Measurements from ENCODE around the gene MST1.
A peak's percentile ranks its signal among the peaks of the same experiment; 100 is the strongest.

MST1 gene

DNA sequence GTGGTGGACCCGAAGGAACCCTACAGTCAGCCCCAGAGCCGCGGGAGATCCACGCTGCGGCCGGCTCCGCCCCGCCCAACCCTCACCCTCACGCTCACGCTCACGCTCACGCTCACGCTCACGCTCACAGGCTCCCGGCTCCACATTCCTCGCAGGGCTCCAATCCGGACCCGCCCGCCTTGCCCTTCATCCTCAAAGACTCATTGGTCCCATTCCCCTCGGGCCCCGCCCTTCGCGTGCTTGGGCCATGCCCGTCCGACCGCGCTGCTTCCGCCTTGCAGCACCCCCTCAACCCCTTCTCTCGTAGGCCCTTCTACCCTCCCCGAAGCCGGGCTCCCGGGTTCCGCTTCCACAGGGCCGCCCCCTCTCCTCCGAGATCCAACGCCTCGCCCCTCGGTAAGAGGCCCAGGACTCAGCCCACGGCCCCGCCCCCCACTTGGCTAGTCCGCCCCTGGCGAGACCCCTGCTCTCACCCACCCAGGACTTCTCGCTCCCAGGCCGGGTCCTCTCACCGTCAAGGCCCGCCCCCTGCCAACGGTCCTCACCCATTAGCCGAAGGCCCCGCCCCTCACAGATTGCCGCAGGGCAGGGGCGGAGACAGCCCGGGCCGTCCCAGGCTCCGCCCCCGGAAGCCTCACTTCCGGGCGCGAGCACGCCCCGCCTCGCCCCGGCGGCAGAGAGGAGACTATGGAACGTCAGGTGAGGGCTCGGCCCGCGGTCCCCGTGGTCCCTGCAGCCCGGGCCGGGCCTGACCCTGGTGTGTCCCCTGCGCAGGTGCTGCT, 15.4 kb downstream of the MST1 start, which contains the start of gene APEH:
Gene APEH, plus strand, starts transcription at position 637 of the 782 bp plus-strand sequence. Its CDS starts 51 bp downstream, at position 688.
- peak; percentile 98 for DNase-seq

GRCh38 chr3:49673121-49673714, 16.1 kb downstream of the MST1 start:
- DNase-seq: no peak

- peak; percentile 78 for DNase-seq
These were observed 17.7 kb downstream of the MST1 start for GRCh38 chr3:49671291-49672288.

GRCh38 chr3:49670940-49671290, 18.4 kb downstream of the MST1 start:
- no peak for DNase-seq

DNA sequence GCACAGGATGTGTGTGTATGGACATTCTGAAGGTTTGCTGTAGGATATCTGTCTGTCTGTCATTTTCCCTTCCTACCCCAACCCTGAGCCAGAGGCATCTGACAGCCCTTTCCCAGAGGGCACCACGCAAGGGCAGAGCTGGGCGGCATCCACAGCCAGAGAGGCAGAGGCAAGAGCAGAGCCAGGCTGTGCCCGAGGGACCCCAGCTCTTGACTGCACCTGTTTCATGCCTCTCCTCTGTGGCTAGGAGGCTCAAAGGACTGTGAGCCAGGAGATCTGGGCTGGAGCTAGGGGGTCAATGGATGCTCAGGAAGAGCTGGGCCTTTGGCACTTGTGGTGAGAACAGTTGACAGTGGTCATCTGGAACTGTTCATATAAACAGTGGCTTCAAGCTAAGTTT, 19.9 kb downstream of the MST1 start:
- no peak for DNase-seq

- DNase-seq: no peak
These were observed 20.4 kb downstream of the MST1 start for GRCh38 chr3:49668861-49669260.

- DNase-seq: no peak
These were observed 20.9 kb downstream of the MST1 start for GRCh38 chr3:49668414-49668797.

- DNase-seq: no peak
These were observed 21.4 kb downstream of the MST1 start for GRCh38 chr3:49667701-49668413.

DNA sequence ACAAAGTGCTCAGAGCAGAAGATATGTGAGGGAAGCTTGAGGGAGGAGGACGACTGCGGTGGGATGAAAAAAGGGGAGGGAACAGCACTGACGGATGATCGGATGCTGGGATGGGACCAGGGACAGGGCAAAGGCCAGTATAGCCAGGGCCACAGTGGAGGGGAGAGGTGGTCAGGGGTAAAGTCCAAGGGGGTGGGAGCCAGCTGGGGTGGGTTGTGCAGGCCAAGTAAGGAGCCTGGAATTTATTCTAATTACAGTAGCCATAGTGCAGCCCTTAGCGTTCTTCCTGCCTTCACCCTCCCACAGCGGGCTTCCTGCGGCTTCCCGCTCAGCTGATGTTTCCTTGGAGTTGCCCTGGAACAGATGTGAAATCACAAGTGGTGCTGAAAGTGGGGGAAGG, 22.7 kb downstream of the MST1 start:
- DNase-seq: no peak

DNA sequence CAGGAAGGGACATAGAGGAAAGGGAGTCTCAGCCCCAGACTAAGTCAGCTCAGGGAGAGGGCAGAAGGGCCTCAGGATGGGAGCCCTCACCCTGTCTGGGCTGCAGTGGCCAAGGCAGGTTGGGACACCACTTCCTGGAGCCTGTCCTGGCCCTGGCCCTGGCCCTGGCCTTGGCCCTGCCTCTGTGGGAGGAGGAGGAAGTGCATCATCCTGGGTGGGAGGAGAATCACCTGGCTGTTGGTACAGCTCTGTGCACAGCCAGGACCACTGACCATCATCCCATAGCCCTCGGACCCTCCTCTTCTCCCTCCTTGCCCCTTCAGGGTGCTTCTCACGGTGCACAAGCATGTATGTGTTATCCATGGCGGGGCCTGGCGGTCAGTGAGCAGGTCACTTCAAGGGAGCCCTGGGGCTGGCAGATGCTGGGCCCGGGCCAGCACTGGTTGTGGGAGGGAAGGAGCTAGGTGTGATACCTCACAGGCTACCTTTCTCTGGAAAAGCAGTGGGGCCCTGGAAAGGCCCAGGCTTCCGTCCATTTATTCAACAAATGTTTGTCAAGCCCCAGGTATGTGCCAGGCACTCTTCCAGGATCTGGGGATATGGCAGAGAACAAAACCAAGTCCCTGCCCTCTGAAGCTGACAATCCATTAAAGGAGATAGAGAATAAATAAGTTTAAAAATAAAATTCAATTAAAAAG, 23.3 kb downstream of the MST1 start:
- DNase-seq: no peak

- no peak for DNase-seq
These were observed 25.0 kb downstream of the MST1 start for GRCh38 chr3:49664300-49664699.

DNA sequence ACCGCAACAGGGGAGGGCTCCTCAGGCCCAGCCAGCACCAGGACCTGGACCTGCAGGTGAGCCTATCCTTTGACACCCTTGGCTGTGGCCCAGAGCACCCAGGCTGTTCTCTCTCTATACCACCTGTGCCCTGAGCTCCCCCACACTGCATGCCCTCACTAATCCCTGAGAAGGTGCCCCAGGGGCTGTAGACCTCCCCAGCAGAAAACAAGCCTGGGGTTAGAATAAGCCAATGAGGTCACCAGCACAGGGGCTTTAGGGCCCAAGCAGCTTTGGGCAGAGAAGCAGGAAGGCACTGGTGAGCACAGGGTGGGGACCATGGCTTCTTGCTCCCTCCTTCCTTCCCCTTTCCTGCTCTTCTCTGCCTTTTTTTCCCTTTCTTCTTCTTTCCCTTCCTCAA, 25.4 kb downstream of the MST1 start:
- DNase-seq: no peak

DNA sequence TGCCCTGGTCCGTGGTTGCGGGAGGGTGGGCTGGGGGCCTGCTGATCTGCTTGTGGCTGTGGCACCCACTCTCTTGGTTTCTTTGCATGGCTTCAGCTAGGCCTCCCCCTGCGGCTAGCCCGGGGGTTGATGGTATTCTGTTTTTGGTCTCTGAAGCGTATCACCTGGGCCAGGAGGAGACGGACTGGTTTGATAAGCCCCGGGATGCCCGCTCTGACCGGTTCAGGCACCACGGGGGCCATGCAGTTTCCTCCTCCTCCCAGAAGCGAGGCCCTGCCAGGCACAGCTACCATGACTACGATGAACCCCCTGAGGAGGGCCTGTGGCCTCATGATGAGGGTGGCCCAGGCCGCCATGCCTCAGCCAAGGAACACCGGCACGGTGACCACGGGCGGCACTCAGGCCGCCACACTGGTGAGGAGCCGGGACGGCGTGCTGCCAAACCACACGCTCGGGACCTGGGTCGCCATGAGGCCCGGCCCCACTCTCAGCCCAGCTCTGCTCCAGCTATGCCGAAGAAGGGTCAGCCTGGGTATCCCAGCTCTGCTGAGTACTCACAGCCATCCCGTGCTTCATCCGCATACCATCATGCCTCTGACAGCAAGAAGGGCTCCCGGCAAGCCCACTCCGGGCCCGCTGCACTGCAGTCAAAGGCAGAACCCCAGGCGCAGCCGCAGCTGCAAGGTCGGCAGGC, 26.4 kb downstream of the MST1 start:
- no peak for DNase-seq

DNA sequence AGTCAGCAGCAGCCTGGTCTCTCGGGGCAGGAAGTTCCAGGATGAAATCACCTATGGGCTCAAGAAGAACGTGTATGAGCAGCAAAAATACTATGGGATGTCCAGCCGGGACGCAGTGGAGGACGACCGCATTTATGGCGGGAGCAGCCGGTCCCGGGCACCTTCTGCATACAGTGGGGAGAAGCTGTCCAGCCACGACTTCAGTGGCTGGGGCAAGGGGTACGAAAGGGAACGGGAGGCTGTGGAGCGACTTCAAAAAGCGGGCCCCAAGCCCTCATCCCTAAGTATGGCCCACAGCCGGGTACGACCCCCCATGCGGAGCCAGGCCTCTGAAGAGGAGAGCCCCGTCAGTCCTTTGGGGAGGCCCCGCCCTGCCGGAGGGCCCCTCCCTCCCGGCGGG, 27.3 kb downstream of the MST1 start:
- DNase-seq: no peak

DNA sequence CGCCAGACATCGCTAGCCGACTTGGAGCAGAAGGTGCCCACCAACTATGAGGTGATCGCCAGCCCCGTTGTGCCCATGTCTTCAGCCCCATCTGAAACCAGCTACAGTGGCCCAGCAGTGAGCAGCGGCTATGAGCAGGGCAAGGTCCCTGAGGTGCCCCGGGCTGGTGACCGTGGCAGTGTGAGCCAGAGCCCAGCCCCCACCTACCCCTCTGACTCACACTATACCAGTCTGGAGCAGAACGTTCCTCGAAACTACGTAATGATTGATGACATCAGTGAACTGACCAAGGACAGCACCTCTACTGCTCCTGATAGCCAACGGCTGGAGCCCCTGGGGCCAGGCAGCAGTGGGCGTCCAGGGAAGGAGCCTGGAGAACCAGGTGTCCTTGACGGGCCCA, 28.0 kb downstream of the MST1 start:
- no peak for DNase-seq

DNA sequence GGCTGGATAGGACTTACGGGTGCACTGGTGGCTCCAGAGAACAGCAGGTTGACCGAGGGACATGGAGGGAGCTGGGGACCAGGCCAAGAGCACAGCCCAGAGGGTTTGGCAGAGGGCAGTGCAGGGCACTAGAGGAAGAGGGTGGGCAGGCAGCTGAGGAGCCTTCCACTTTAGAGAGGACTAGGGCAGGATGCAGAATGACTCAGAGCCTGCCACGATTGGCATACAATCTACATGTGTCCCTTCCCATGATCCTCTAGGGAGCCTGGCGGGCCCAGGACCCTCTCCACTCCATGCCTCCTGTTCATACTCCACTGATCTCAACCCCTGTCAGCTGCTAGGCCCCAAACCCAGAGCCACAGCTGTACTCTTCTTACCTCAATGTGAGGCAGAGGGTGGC, 29.5 kb downstream of the MST1 start:
- no peak for DNase-seq

DNA sequence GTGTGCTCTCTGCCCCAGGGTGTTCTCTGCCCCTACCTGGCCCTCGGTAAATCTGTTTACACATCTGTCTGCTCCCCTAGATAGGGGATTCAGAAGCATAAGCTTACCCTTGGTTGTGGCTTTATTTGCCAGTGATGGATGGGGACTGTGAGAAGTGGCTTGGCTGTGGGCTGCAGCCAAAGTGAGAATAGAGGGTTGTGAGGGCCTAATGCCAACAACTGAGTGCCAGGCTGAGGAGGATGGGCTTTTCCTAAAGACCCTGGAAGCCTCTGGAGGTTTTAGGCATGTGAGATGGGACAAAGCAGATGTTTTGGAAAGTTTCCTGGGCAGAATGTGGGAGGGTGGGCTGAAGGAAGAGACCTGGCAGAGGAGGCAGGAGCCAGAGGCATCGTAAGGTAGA, 30.6 kb downstream of the MST1 start:
- DNase-seq: no peak

GRCh38 chr3:49657208-49657915, 31.9 kb downstream of the MST1 start:
- no peak for DNase-seq

DNA sequence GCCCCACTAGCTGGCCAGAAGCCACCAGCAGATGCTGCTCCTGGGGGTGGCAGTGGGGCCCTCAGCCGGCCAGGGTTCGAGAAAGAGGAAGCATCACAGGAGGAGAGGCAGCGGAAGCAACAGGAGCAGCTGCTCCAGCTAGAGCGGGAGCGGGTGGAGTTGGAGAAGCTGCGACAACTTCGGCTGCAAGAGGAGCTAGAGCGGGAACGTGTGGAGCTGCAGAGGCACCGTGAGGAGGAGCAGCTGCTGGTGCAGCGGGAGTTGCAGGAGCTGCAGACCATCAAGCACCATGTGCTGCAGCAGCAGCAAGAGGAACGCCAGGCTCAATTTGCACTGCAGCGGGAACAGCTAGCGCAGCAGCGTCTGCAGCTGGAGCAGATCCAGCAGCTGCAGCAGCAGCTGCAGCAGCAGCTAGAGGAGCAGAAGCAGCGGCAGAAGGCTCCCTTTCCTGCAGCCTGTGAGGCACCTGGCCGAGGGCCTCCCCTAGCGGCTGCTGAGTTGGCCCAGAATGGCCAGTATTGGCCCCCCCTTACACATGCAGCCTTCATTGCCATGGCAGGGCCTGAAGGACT, 32.6 kb downstream of the MST1 start:
- DNase-seq: peak; percentile 11

DNA sequence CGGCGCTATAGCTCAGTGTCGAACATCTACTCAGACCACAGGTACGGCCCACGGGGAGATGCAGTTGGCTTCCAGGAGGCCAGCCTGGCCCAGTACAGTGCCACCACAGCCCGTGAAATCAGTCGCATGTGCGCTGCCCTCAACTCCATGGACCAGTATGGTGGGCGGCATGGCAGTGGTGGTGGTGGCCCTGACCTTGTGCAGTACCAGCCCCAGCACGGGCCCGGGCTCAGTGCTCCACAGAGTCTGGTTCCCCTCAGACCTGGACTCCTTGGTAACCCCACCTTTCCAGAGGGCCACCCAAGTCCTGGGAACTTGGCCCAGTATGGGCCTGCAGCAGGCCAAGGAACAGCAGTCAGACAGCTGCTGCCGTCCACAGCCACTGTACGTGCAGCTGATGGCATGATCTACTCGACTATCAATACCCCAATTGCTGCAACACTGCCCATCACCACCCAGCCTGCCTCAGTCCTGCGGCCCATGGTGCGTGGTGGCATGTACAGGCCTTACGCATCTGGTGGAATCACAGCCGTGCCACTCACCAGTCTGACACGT, 33.5 kb downstream of the MST1 start:
- no peak for DNase-seq

Measured in CD4-positive, alpha-beta T cell treated with Interleukin-6 for 4 hours (primary cell).